ENCODE results near the gene GATA5.

GRCh38 chr20:62448788-62449187 is 27.0 kb downstream of the GATA5 start:
- TF ChIP-seq CTCF (IDR thresholded peaks at IDR 0.05 in 2 of 3, conservative IDR thresholded peaks at IDR 0.05 in 1 of 3; ENCODE audit: borderline replicate concordance in 1 of 3, insufficient read depth in 1 of 3, low read depth in 2 of 3, low read length in 2 of 3) (no peak), POLR2A (IDR thresholded peaks at IDR 0.05; ENCODE audit: borderline replicate concordance, extremely low read depth, insufficient read depth, insufficient read length) (no peak), CEBPB (IDR thresholded peaks at IDR 0.05; ENCODE audit: low read depth) (no peak), REST (IDR thresholded peaks at IDR 0.05; ENCODE audit: low read depth) (no peak), YY1 (IDR thresholded peaks at IDR 0.05; ENCODE audit: extremely low read depth, insufficient replicate concordance, low read depth, low read length) (no peak), EZH2 (IDR thresholded peaks at IDR 0.05) (no peak), POLR2AphosphoS5 (IDR thresholded peaks at IDR 0.05; ENCODE audit: low read depth, low read length) (no peak), SP1 (IDR thresholded peaks at IDR 0.05; ENCODE audit: low read depth) (no peak), RAD21 (IDR thresholded peaks at IDR 0.05; ENCODE audit: low read depth) (no peak), EZH2phosphoT487 (IDR thresholded peaks at IDR 0.05; ENCODE audit: borderline replicate concordance) (no peak)
